HCT116 (cell line): Measurements from ENCODE around the gene RNF113B.

ENCODE experiments used
- CEBPB ChIP-seq: IDR thresholded peaks from 2 replicates; pipeline ENCODE4 v1.6.1; 2012; ENCODE audit warnings: low read depth
- EZH2 ChIP-seq: fragments of 200-600 bp; sonication (generic); IDR thresholded peaks from 2 replicates; pipeline ENCODE4 v1.6.1; 2017; ENCODE audit warnings: antibody characterized with exemption, mixed run types
- EZH2phosphoT487 ChIP-seq: fragments of 200-600 bp; IDR thresholded peaks from 2 replicates; pipeline ENCODE4 v1.6.1; 2018; ENCODE audit warnings: antibody characterized with exemption, borderline replicate concordance
- POLR2A ChIP-seq: IDR thresholded peaks from 2 replicates; pipeline ENCODE4 v1.7.0; 2011; ENCODE audit warnings: borderline replicate concordance; ENCODE audit not compliant: insufficient read depth, insufficient read length; ENCODE audit errors: extremely low read depth
- POLR2AphosphoS5 ChIP-seq: IDR thresholded peaks from 2 replicates; pipeline ENCODE4 v1.6.1; 2011; ENCODE audit warnings: mild to moderate bottlenecking, low read depth, low read length, moderate library complexity
- RAD21 ChIP-seq: IDR thresholded peaks from 2 replicates; pipeline ENCODE4 v1.6.1; 2012; ENCODE audit warnings: low read depth, mild to moderate bottlenecking
- SIN3A ChIP-seq: IDR thresholded peaks from 2 replicates; pipeline ENCODE4 v1.6.1; 2012; ENCODE audit warnings: low read depth
- SRF ChIP-seq: IDR thresholded peaks from 2 replicates; pipeline ENCODE4 v1.6.1; 2012; ENCODE audit warnings: low read depth
- YY1 ChIP-seq: IDR thresholded peaks from 2 replicates; pipeline ENCODE4 v1.6.1; 2011; ENCODE audit warnings: low read length, low read depth, moderate library complexity, mild to moderate bottlenecking; ENCODE audit not compliant: insufficient replicate concordance; ENCODE audit errors: extremely low read depth
- ZFX ChIP-seq: fragments of 450-650 bp; IDR thresholded peaks from 2 replicates; pipeline ENCODE4 v1.6.1; 2017
- TF ChIP-seq, protein P1 (sequence below), 3 experiments: fragments of 200-600 bp in 1 of 3; sonication (generic) in 1 of 3; IDR thresholded peaks in 2 of 3; conservative IDR thresholded peaks in 1 of 3; 2 replicates each; pipeline ENCODE4 v1.5.1; 2012 to 2017; ENCODE audit warnings: low read depth in 2 of 3, low read length in 2 of 3, antibody characterized with exemption in 1 of 3, borderline replicate concordance in 1 of 3, control low read depth in 1 of 3, mild to moderate bottlenecking in 1 of 3, mixed read lengths in 1 of 3, mixed run types in 1 of 3, moderate library complexity in 1 of 3; ENCODE audit not compliant: insufficient read depth in 1 of 3
- TF ChIP-seq, protein P2 (sequence below): IDR thresholded peaks from 2 replicates; pipeline ENCODE4 v1.6.1; 2012
- TF ChIP-seq, protein P3 (sequence below): IDR thresholded peaks from 2 replicates; pipeline ENCODE4 v1.6.1; 2012
- TF ChIP-seq, protein P4 (sequence below): IDR thresholded peaks from 2 replicates; pipeline ENCODE4 v1.6.1; 2012; ENCODE audit warnings: low read depth

DNA sequence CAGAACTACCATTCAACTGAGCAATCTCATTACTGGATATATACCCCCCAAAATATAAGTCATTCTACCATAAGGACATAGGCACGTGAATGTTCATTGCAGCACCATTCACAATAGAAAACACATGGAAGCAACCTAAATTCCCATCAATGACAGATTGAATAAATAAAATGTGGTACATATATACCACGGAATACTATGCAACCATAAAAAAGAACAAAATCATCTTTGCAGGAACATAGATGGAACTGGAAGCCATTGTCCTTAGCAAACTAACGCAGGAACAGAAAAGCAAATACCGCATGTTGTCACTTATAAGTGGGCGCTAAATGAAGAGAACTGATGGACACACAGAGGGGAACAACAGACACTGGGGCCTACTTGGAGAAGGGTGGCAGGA, 14.1 kb downstream of the RNF113B start:
- TF ChIP-seq POLR2AphosphoS5 (no peak), POLR2A (no peak), SRF (no peak), RAD21 (no peak), SIN3A (no peak), YY1 (no peak), CEBPB (no peak), EZH2phosphoT487 (no peak), EZH2 (no peak), ZFX (no peak)
- TF ChIP-seq, protein P1, sequence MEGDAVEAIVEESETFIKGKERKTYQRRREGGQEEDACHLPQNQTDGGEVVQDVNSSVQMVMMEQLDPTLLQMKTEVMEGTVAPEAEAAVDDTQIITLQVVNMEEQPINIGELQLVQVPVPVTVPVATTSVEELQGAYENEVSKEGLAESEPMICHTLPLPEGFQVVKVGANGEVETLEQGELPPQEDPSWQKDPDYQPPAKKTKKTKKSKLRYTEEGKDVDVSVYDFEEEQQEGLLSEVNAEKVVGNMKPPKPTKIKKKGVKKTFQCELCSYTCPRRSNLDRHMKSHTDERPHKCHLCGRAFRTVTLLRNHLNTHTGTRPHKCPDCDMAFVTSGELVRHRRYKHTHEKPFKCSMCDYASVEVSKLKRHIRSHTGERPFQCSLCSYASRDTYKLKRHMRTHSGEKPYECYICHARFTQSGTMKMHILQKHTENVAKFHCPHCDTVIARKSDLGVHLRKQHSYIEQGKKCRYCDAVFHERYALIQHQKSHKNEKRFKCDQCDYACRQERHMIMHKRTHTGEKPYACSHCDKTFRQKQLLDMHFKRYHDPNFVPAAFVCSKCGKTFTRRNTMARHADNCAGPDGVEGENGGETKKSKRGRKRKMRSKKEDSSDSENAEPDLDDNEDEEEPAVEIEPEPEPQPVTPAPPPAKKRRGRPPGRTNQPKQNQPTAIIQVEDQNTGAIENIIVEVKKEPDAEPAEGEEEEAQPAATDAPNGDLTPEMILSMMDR (IDR thresholded peaks at IDR 0.05 in 2 of 3, conservative IDR thresholded peaks at IDR 0.05 in 1 of 3; ENCODE audit: borderline replicate concordance in 1 of 3, insufficient read depth in 1 of 3, low read depth in 2 of 3, low read length in 2 of 3), result no peak
- TF ChIP-seq, protein P2, sequence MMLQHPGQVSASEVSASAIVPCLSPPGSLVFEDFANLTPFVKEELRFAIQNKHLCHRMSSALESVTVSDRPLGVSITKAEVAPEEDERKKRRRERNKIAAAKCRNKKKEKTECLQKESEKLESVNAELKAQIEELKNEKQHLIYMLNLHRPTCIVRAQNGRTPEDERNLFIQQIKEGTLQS, result no peak
- TF ChIP-seq, protein P3, sequence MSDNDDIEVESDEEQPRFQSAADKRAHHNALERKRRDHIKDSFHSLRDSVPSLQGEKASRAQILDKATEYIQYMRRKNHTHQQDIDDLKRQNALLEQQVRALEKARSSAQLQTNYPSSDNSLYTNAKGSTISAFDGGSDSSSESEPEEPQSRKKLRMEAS, result no peak
- TF ChIP-seq, protein P4, sequence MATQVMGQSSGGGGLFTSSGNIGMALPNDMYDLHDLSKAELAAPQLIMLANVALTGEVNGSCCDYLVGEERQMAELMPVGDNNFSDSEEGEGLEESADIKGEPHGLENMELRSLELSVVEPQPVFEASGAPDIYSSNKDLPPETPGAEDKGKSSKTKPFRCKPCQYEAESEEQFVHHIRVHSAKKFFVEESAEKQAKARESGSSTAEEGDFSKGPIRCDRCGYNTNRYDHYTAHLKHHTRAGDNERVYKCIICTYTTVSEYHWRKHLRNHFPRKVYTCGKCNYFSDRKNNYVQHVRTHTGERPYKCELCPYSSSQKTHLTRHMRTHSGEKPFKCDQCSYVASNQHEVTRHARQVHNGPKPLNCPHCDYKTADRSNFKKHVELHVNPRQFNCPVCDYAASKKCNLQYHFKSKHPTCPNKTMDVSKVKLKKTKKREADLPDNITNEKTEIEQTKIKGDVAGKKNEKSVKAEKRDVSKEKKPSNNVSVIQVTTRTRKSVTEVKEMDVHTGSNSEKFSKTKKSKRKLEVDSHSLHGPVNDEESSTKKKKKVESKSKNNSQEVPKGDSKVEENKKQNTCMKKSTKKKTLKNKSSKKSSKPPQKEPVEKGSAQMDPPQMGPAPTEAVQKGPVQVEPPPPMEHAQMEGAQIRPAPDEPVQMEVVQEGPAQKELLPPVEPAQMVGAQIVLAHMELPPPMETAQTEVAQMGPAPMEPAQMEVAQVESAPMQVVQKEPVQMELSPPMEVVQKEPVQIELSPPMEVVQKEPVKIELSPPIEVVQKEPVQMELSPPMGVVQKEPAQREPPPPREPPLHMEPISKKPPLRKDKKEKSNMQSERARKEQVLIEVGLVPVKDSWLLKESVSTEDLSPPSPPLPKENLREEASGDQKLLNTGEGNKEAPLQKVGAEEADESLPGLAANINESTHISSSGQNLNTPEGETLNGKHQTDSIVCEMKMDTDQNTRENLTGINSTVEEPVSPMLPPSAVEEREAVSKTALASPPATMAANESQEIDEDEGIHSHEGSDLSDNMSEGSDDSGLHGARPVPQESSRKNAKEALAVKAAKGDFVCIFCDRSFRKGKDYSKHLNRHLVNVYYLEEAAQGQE, result no peak
